ENCODE results near the gene OR13C2.
"Not testable (repeated sequence)": the region's sequence is repeated elsewhere in the genome, so short reads cannot be mapped to it uniquely, and the experiment has no call there.

Gene OR13C2

DNA sequence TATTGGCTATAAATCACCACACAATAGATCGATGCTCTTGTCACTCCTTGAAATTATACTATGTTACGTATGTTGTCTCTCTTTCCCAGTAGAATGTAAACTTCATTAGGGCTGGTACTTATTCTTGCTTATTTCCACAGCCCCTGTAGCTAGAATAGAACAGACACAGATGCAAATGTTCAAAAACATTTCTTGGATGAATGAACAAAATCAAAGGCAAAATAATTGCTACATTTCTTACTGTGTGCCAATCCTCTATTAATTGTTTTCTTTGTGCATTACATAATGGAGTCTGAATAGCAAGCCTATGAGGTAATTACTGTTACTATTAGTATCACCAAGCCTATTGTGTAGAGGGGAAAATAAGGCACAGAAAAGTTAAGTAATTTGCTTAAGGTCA lies 725 bp upstream of the OR13C2 start:
- no peaks in the 10 kb centered on the region for H3F3A ChIP-seq (ENCODE audit: control insufficient read depth, insufficient read depth)
- no peaks in the 10 kb centered on the region for H3K9me3 ChIP-seq (ENCODE audit: control insufficient read depth, insufficient read depth, low read length)
- H3K27ac ChIP-seq (ENCODE audit: low read depth, low read length) = no peak overlapping the region
- no peaks in the 10 kb centered on the region for H3K36me3 ChIP-seq (ENCODE audit: control insufficient read depth, low read length)
- no peaks in the 10 kb centered on the region for H4K20me1 ChIP-seq (ENCODE audit: control insufficient read depth, insufficient read depth, low read depth, low read length)
- no peaks in the 10 kb centered on the region for H3K79me2 ChIP-seq (ENCODE audit: control insufficient read depth, low read length)
- no peaks in the 10 kb centered on the region for H3K4me1 ChIP-seq (ENCODE audit: control insufficient read depth, low read length)
- H3K4me2 ChIP-seq (ENCODE audit: low read length) = no peak overlapping the region
- H3K4me3 ChIP-seq (ENCODE audit: low read length) = no peak overlapping the region
- H3K27me3 ChIP-seq (ENCODE audit: control insufficient read depth, low read length) = no peaks in the 10 kb centered on the region
- TF ChIP-seq, protein P1, sequence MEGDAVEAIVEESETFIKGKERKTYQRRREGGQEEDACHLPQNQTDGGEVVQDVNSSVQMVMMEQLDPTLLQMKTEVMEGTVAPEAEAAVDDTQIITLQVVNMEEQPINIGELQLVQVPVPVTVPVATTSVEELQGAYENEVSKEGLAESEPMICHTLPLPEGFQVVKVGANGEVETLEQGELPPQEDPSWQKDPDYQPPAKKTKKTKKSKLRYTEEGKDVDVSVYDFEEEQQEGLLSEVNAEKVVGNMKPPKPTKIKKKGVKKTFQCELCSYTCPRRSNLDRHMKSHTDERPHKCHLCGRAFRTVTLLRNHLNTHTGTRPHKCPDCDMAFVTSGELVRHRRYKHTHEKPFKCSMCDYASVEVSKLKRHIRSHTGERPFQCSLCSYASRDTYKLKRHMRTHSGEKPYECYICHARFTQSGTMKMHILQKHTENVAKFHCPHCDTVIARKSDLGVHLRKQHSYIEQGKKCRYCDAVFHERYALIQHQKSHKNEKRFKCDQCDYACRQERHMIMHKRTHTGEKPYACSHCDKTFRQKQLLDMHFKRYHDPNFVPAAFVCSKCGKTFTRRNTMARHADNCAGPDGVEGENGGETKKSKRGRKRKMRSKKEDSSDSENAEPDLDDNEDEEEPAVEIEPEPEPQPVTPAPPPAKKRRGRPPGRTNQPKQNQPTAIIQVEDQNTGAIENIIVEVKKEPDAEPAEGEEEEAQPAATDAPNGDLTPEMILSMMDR (IDR thresholded peaks at IDR 0.05; ENCODE audit: low read depth, low read length, poor library complexity, severe bottlenecking) = no peak
- no peak for TF ChIP-seq EZH2phosphoT487 (IDR thresholded peaks at IDR 0.05; ENCODE audit: borderline replicate concordance, low read length)
- H3K9me2 ChIP-seq (replicated peaks; ENCODE audit: control insufficient read depth, low read length) = no peaks in the 10 kb centered on the region

DNA sequence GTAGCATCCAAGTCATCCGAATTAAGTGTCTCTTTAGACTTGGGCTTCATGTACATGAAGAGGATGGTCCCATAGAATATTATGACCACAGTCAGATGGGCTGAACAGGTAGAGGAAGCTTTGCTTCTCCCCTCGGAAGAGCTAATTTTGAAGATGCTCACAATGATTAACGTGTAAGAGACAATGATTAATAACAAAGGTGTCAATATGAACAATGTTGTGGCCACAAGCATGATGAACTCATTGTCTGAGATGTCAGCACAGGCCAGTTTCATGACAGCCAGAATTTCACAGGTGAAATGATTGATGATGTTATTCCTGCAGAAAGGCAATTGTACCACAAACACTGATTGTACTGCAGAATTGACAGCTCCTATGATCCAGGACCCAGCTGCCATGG lies 626 bp downstream of the OR13C2 start:
- Histone ChIP-seq H3K9me3 (ENCODE audit: control insufficient read depth, insufficient read depth, low read length) (no peaks in the 10 kb centered on the region), H3K27me3 (ENCODE audit: control insufficient read depth, low read length) (no peaks in the 10 kb centered on the region), H3K4me2 (ENCODE audit: low read length) (no peak overlapping the region), H3K4me1 (ENCODE audit: control insufficient read depth, low read length) (no peaks in the 10 kb centered on the region), H3K27ac (ENCODE audit: low read depth, low read length) (no peak overlapping the region), H3K9me2 (replicated peaks; ENCODE audit: control insufficient read depth, low read length) (no peaks in the 10 kb centered on the region), H3K79me2 (ENCODE audit: control insufficient read depth, low read length) (no peaks in the 10 kb centered on the region), H3K36me3 (ENCODE audit: control insufficient read depth, low read length) (no peaks in the 10 kb centered on the region), H3F3A (ENCODE audit: control insufficient read depth, insufficient read depth) (no peaks in the 10 kb centered on the region), H4K20me1 (ENCODE audit: control insufficient read depth, insufficient read depth, low read depth, low read length) (no peaks in the 10 kb centered on the region), H3K4me3 (ENCODE audit: low read length) (no peak overlapping the region)
- TF ChIP-seq, protein P1 (IDR thresholded peaks at IDR 0.05; ENCODE audit: low read depth, low read length, poor library complexity, severe bottlenecking) = no peak
- no peak for TF ChIP-seq EZH2phosphoT487 (IDR thresholded peaks at IDR 0.05; ENCODE audit: borderline replicate concordance, low read length)

DNA sequence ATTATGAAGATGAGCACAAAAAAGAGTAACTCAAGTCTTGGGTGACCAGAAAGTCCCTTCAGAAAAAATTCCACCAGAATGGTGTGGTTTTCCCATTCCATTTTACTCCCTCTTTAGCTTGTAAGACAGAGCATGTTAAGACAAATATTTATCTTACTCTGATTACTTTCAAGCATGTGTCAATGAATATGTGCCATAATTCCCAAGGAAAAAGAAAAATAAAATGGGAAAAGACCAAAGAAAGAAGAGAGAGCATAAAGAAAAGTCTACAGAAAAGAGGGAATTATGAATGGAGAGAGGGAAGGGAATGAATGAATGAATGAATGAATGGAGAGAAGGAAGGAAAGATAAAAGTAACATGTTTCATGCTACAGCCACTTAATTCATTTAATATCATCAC lies 6.1 kb downstream of the OR13C2 start, which contains the start of gene OR13C5:
OR13C5 (minus strand) TSS at position 101 of the 400 bp plus-strand sequence; CDS start at position 101, 0 bp downstream.
- not testable (repeated sequence) for H3K9me3 ChIP-seq (ENCODE audit: control insufficient read depth, insufficient read depth, low read length); H3K36me3 ChIP-seq (ENCODE audit: control insufficient read depth, low read length); H3K27ac ChIP-seq (ENCODE audit: low read depth, low read length); H3K79me2 ChIP-seq (ENCODE audit: control insufficient read depth, low read length); H3K9me2 ChIP-seq (replicated peaks; ENCODE audit: control insufficient read depth, low read length); H3K4me2 ChIP-seq (ENCODE audit: low read length); H3K27me3 ChIP-seq (ENCODE audit: control insufficient read depth, low read length); H3K4me1 ChIP-seq (ENCODE audit: control insufficient read depth, low read length); H3K4me3 ChIP-seq (ENCODE audit: low read length); H3F3A ChIP-seq (ENCODE audit: control insufficient read depth, insufficient read depth); H4K20me1 ChIP-seq (ENCODE audit: control insufficient read depth, insufficient read depth, low read depth, low read length)

DNA sequence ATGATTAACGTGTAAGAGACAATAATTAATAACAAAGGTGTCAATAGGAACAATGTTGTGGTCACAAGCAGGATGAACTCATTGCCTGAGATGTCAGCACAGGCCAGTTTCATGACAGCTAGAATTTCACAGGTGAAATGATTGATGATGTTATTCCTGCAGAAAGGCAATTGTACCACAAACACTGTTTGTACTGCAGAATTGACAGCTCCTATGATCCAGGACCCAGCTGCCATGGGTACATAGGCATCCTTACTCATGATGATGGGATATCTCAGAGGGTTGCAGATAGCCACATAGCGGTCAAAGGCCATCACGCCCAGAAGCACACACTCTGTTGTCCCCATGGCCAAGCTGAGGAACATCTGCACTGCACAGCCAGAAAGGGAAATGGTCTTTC lies 6.7 kb downstream of the OR13C2 start:
- not testable (repeated sequence) for H3K4me1 ChIP-seq (ENCODE audit: control insufficient read depth, low read length); H3F3A ChIP-seq (ENCODE audit: control insufficient read depth, insufficient read depth); H3K79me2 ChIP-seq (ENCODE audit: control insufficient read depth, low read length); H3K27ac ChIP-seq (ENCODE audit: low read depth, low read length); H3K36me3 ChIP-seq (ENCODE audit: control insufficient read depth, low read length); H3K4me3 ChIP-seq (ENCODE audit: low read length); H3K9me3 ChIP-seq (ENCODE audit: control insufficient read depth, insufficient read depth, low read length); H4K20me1 ChIP-seq (ENCODE audit: control insufficient read depth, insufficient read depth, low read depth, low read length); H3K27me3 ChIP-seq (ENCODE audit: control insufficient read depth, low read length); H3K9me2 ChIP-seq (replicated peaks; ENCODE audit: control insufficient read depth, low read length); H3K4me2 ChIP-seq (ENCODE audit: low read length)

Measured in DOHH2 (cell line).